Measurements from ENCODE around the gene CARS1. TPM values are rescaled to one million over a fixed set of nuclear protein-coding genes. Genes with fewer than 3 reads are reported as not detected.
A peak's percentile ranks its signal among the peaks of the same experiment; 100 is the strongest.

Gene CARS1
- total RNA-seq (10 to 100 TPM; 37.7 to 38.9 TPM), polyA plus RNA-seq (10 to 100 TPM; 18.8 to 41.4 TPM)
- long read RNA-seq, donor 1, transcript CARS-202 (23 exons, 2,758 nt) = minor isoform, 7 of 253 reads
- long read RNA-seq, donor 1, transcript CARS-203 (22 exons, 2,685 nt) = major isoform, 72 of 253 reads
- long read RNA-seq, donor 1, transcript CARS-201 (22 exons, 2,491 nt) = minor isoform, 12 of 253 reads
- long read RNA-seq, donor 1, partial matches to known transcripts = 109 of 253 reads
- long read RNA-seq, donor 1, other reads (novel, unspliced or antisense) = 53 of 253 reads
- long read RNA-seq, donor 2, transcript CARS-203 (22 exons, 2,685 nt) = major isoform, 14 of 47 reads
- long read RNA-seq, donor 2, partial matches to known transcripts = 14 of 47 reads
- long read RNA-seq, donor 2, other reads (novel, unspliced or antisense) = 15 of 47 reads

GRCh38 chr11:3057069-3057963 lies at the start of gene CARS1:
CARS1 (minus strand) TSS chr11:3057423; CDS start chr11:3057367, 56 bp downstream.
- WGBS, 2 donors = 1% methylated on average over 63 to 68 of the region's 68 CpGs
- ATAC-seq (ENCODE audit: low FRiP score) (peak; percentile 97), DNase-seq (peak; percentile 98)
- Histone ChIP-seq H3K27me3 (ENCODE audit: control insufficient read depth in 1 of 2, insufficient read depth in 2 of 2, low read length in 1 of 2) (no peaks in the 10 kb centered on the region), H3K4me1 (ENCODE audit: control insufficient read depth in 1 of 2, insufficient read depth in 2 of 2, low read length in 2 of 2) (no peaks in the 10 kb centered on the region), H3K9me3 (ENCODE audit: control insufficient read depth, low read length) (no peaks in the 10 kb centered on the region), H3K36me3 (ENCODE audit: control insufficient read depth in 1 of 2, insufficient read depth in 2 of 2, low read length in 1 of 2) (no peaks in the 10 kb centered on the region), H3K27ac (ENCODE audit: low read depth in 1 of 2, low read length in 2 of 2) (peak within 1 kb of the TSS in 1 of 2 donors; percentile 26), H3K4me3 (ENCODE audit: low read length in 2 of 2) (peak within 1 kb of the TSS; percentile 39 to 67)
- intact Hi-C loops (cut with DNase I) = no loop called here

GRCh38 chr11:3105791-3106735 lies 48.8 kb upstream of the CARS1 start:
- H3K27ac ChIP-seq (ENCODE audit: low read depth in 1 of 2, low read length in 2 of 2) = no peak overlapping the region
- DNase-seq = peak; percentile 40 to 65
- H3K27me3 ChIP-seq (ENCODE audit: control insufficient read depth in 1 of 2, insufficient read depth in 2 of 2, low read length in 1 of 2) = no peaks in the 10 kb centered on the region
- peaks cover 0 to 11% of the 10 kb centered on the region in 2 donors for H3K36me3 ChIP-seq (ENCODE audit: control insufficient read depth in 1 of 2, insufficient read depth in 2 of 2, low read length in 1 of 2)
- no peak overlapping the region for H3K4me3 ChIP-seq (ENCODE audit: low read length in 2 of 2)
- WGBS, 2 donors = 87 to 90% methylated on average over 38 to 41 of the region's 41 CpGs
- H3K4me1 ChIP-seq (ENCODE audit: control insufficient read depth in 1 of 2, insufficient read depth in 2 of 2, low read length in 2 of 2) = no peaks in the 10 kb centered on the region
- intact Hi-C loops (cut with DNase I) = no loop called here
- H3K9me3 ChIP-seq (ENCODE audit: control insufficient read depth, low read length) = no peaks in the 10 kb centered on the region
- no peak for ATAC-seq (ENCODE audit: low FRiP score)

GRCh38 chr11:3104961-3105790 lies 48.0 kb upstream of the CARS1 start:
- no peak for ATAC-seq (ENCODE audit: low FRiP score)
- WGBS, 2 donors = 93% methylated on average over 23 of the region's 23 CpGs
- no peaks in the 10 kb centered on the region for H3K9me3 ChIP-seq (ENCODE audit: control insufficient read depth, low read length)
- no peak overlapping the region for H3K27ac ChIP-seq (ENCODE audit: low read depth in 1 of 2, low read length in 2 of 2)
- intact Hi-C loops (cut with DNase I) = no loop called here
- peaks cover 0 to 11% of the 10 kb centered on the region in 2 donors for H3K36me3 ChIP-seq (ENCODE audit: control insufficient read depth in 1 of 2, insufficient read depth in 2 of 2, low read length in 1 of 2)
- DNase-seq = peak; percentile 29 to 57
- H3K27me3 ChIP-seq (ENCODE audit: control insufficient read depth in 1 of 2, insufficient read depth in 2 of 2, low read length in 1 of 2) = no peaks in the 10 kb centered on the region
- no peaks in the 10 kb centered on the region for H3K4me1 ChIP-seq (ENCODE audit: control insufficient read depth in 1 of 2, insufficient read depth in 2 of 2, low read length in 2 of 2)
- no peak overlapping the region for H3K4me3 ChIP-seq (ENCODE audit: low read length in 2 of 2)

- Histone ChIP-seq H3K4me3 (ENCODE audit: low read length in 2 of 2) (no peak overlapping the region), H3K4me1 (ENCODE audit: control insufficient read depth in 1 of 2, insufficient read depth in 2 of 2, low read length in 2 of 2) (no peaks in the 10 kb centered on the region), H3K36me3 (ENCODE audit: control insufficient read depth in 1 of 2, insufficient read depth in 2 of 2, low read length in 1 of 2) (peaks cover 0 to 13% of the 10 kb centered on the region in 2 donors), H3K27me3 (ENCODE audit: control insufficient read depth in 1 of 2, insufficient read depth in 2 of 2, low read length in 1 of 2) (no peaks in the 10 kb centered on the region), H3K9me3 (ENCODE audit: control insufficient read depth, low read length) (no peaks in the 10 kb centered on the region), H3K27ac (ENCODE audit: low read depth in 1 of 2, low read length in 2 of 2) (no peak overlapping the region)
- ATAC-seq (ENCODE audit: low FRiP score) (no peak), DNase-seq (peak; percentile 39 to 67)
- intact Hi-C loops (cut with DNase I) = no loop called here
- 91 to 92% methylated on average over 22 of the region's 22 CpGs for WGBS, 2 donors
Observed at GRCh38 chr11:3104051-3104714, 47.0 kb upstream of the CARS1 start.

GRCh38 chr11:3103076-3103475 lies 45.9 kb upstream of the CARS1 start:
- DNase-seq = peak in 1 of 2 donors; percentile 72
- Histone ChIP-seq H3K36me3 (ENCODE audit: control insufficient read depth in 1 of 2, insufficient read depth in 2 of 2, low read length in 1 of 2) (peaks cover 0 to 13% of the 10 kb centered on the region in 2 donors), H3K27me3 (ENCODE audit: control insufficient read depth in 1 of 2, insufficient read depth in 2 of 2, low read length in 1 of 2) (no peaks in the 10 kb centered on the region), H3K27ac (ENCODE audit: low read depth in 1 of 2, low read length in 2 of 2) (no peak overlapping the region), H3K4me3 (ENCODE audit: low read length in 2 of 2) (no peak overlapping the region), H3K9me3 (ENCODE audit: control insufficient read depth, low read length) (no peaks in the 10 kb centered on the region), H3K4me1 (ENCODE audit: control insufficient read depth in 1 of 2, insufficient read depth in 2 of 2, low read length in 2 of 2) (no peaks in the 10 kb centered on the region)
- intact Hi-C loops (cut with DNase I) = no loop called here
- 80 to 87% methylated on average over 11 of the region's 11 CpGs for WGBS, 2 donors
- no peak for ATAC-seq (ENCODE audit: low FRiP score)

- no peak for ATAC-seq (ENCODE audit: low FRiP score)
- no peaks in the 10 kb centered on the region for H3K27me3 ChIP-seq (ENCODE audit: control insufficient read depth in 1 of 2, insufficient read depth in 2 of 2, low read length in 1 of 2)
- no peak overlapping the region for H3K4me3 ChIP-seq (ENCODE audit: low read length in 2 of 2)
- no peak overlapping the region for H3K27ac ChIP-seq (ENCODE audit: low read depth in 1 of 2, low read length in 2 of 2)
- no peaks in the 10 kb centered on the region for H3K4me1 ChIP-seq (ENCODE audit: control insufficient read depth in 1 of 2, insufficient read depth in 2 of 2, low read length in 2 of 2)
- DNase-seq = no peak
- WGBS, 2 donors = 90 to 91% methylated on average over 5 of the region's 5 CpGs
- intact Hi-C loops (cut with DNase I) = no loop called here
- no peaks in the 10 kb centered on the region for H3K9me3 ChIP-seq (ENCODE audit: control insufficient read depth, low read length)
- H3K36me3 ChIP-seq (ENCODE audit: control insufficient read depth in 1 of 2, insufficient read depth in 2 of 2, low read length in 1 of 2) = peaks cover 0 to 12% of the 10 kb centered on the region in 2 donors
Observed at GRCh38 chr11:3102641-3102921, 45.4 kb upstream of the CARS1 start.

GRCh38 chr11:3101921-3102640 lies 44.9 kb upstream of the CARS1 start:
- Histone ChIP-seq H3K27me3 (ENCODE audit: control insufficient read depth in 1 of 2, insufficient read depth in 2 of 2, low read length in 1 of 2) (no peaks in the 10 kb centered on the region), H3K4me1 (ENCODE audit: control insufficient read depth in 1 of 2, insufficient read depth in 2 of 2, low read length in 2 of 2) (no peaks in the 10 kb centered on the region), H3K4me3 (ENCODE audit: low read length in 2 of 2) (no peak overlapping the region), H3K9me3 (ENCODE audit: control insufficient read depth, low read length) (no peaks in the 10 kb centered on the region), H3K36me3 (ENCODE audit: control insufficient read depth in 1 of 2, insufficient read depth in 2 of 2, low read length in 1 of 2) (peaks cover 0 to 9% of the 10 kb centered on the region in 2 donors), H3K27ac (ENCODE audit: low read depth in 1 of 2, low read length in 2 of 2) (no peak overlapping the region)
- ATAC-seq (ENCODE audit: low FRiP score) (no peak), DNase-seq (peak in 1 of 2 donors; percentile 68)
- intact Hi-C loops (cut with DNase I) = no loop called here
- 81 to 83% methylated on average over 20 of the region's 20 CpGs for WGBS, 2 donors
